ENCODE measurements around the gene CXCL14.

- TF ChIP-seq, protein P1, sequence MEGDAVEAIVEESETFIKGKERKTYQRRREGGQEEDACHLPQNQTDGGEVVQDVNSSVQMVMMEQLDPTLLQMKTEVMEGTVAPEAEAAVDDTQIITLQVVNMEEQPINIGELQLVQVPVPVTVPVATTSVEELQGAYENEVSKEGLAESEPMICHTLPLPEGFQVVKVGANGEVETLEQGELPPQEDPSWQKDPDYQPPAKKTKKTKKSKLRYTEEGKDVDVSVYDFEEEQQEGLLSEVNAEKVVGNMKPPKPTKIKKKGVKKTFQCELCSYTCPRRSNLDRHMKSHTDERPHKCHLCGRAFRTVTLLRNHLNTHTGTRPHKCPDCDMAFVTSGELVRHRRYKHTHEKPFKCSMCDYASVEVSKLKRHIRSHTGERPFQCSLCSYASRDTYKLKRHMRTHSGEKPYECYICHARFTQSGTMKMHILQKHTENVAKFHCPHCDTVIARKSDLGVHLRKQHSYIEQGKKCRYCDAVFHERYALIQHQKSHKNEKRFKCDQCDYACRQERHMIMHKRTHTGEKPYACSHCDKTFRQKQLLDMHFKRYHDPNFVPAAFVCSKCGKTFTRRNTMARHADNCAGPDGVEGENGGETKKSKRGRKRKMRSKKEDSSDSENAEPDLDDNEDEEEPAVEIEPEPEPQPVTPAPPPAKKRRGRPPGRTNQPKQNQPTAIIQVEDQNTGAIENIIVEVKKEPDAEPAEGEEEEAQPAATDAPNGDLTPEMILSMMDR (IDR thresholded peaks at IDR 0.05): no peak
- no peak for TF ChIP-seq POLR2A (IDR thresholded peaks at IDR 0.05)
Measured at GRCh38 chr5:135557076-135557838, 21.5 kb downstream of the CXCL14 start.
